GM21528 (cell line): ENCODE measurements around the gene PEPD.
"Not testable (repeated sequence)": the region's sequence is repeated elsewhere in the genome, so short reads cannot be mapped to it uniquely, and the experiment has no call there.

Experiments used
- ATAC-seq: cut with Tn5 transposase; IDR thresholded peaks from one replicate; pipeline ENCODE4 v1.9.1; 2021; ENCODE audit warnings: mild to moderate bottlenecking, moderate library complexity; ENCODE audit not compliant: unreplicated experiment, low FRiP score

The PEPD gene

DNA sequence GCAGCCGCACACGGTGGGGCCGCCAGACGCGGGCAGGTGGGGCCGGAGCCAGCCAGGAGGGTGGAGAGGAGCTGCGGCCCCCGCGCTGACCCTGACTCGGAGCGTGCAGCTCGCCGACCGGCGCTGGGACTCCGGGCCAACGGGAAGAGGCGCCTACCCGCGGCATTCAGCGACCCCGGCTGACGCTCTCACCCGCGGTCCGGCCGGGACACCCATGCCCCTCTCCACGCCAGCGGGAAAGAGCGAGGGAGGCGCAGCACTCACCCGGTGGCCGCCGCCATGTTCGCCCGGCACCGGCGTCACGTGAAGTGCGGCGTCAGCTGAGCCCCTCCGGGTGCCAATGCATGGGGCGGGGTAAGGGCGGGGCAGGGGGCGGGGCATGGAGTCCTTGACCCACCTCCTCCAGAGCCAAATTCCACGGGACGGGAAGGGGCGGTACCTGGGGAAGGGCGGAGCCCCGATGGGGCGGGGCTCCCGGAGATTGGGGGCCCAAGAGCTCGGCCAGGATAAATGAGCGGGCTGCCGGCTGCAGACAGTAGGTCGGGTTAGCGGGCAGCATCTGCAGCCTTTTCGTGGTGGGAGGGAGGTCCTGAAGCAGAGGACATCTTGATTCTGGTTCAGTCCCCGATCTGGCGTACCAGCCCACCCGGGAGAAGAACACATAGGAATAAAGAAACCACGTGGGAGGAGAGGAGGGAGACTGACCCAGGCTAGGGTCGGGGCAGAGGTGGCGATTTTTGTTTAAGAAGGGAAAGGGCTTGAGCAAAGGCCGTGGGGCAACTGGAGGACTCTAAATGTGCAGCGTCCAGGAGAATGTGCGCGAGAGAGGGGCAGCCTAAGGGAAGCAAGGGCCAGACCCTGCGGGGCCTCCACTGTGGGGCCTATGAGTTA is at the start of gene PEPD:
TSS of gene PEPD (minus strand) at position 312 of the 891 bp plus-strand sequence. CDS start at position 281, 31 bp downstream.
- ATAC-seq = peak; percentile 85

DNA sequence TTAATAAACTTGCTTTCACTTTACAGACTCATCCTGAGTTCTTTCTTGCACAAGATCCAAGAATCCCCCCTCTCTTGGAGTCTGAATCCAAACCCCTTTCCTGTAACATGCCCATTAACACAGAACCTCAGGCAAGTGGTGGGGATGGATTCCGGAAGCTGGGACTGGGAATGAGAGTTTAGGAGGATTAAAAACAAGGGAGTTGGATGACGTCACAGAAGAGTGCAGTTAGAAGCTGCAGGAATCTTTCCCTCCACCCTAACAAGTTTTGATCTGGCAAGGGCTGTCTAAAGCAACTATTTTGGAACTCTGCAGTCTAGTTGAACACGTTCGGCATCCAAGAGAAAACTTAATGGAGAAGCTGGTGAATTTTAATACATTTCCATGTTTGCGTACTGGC is 48.2 kb upstream of the PEPD start:
- no peak for ATAC-seq

DNA sequence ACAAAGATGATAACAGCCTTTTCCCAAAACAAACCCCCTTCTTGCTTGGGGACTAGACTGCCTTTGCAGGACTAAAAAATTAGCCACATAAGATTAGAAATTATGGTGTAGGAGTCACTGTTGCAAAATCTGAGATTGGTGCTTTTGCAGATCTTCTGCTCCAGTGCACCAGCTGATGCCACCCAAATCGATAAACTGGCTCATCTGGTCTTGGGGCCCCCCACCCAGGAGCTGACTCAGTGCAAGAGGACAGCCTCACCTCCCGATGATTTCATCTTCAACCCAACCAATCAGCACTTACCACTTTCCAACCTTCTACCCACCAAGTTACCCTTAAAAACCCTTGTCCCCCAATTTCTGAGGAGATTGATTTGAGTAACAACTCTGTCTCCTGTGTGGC is 47.1 kb upstream of the PEPD start:
- ATAC-seq = no peak

DNA sequence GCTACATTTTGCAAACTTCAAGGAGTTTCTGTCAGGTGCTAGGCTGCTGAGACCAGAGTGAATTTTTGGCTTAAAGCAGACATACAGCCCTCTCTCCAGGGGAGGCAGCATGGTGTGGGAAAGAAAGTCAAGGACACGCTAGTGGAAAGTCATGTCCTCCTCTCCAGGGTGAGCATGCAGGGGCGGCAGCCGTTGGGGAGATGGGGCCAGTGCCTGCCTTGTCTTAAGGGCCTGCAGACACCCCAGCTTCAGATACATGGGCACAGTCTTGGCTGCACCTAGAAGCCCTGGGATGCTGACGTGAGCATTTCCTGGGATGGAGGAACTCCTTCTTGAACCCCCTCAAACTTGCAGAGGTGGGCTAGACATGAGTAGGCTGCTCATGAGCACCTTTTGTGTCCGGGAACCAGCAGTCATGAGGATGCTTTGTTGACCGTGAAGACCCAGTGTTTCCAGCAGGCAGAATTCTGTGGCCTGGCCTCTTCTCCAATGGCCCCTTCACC is 43.3 kb upstream of the PEPD start:
- no peak for ATAC-seq

DNA sequence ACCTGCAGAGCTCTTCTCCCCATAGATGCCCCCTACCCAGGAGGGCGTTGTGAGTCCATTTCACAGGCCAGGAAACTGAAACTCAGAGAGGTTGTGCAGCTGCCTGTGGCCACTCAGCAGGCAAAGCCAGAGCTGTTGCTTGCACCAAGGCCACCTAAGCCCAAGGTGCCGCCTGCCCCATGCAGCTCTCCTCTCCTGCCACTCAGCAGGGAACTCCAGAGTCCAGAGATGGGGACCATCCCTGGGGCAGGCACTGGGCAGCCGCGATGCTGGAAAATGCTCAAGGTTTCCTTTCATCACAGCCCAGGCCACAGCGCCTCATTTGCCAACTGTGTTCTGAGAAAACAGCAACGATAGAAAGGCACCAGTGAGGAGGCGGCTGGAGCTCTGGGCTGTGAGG is 41.0 kb upstream of the PEPD start:
- ATAC-seq = no peak

DNA sequence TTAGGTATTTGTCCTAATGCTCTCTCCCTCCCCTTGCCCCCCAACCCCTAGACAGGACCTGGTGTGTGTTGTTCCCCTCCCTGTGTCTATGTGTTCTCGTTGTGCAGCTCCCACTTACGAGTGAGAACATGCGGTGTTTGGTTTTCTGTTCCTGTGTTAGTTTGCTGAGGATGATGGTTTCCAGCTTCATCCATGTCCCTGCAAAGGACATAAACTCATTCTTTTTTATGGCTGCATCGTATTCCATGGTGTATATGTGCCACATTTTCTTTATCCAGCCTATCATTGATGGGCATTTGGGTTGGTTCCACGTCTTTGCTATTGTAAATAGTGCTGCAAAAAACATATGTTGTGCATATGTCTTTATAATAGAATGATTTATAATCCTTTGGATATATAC is 40.1 kb upstream of the PEPD start:
- not testable (repeated sequence) for ATAC-seq

DNA sequence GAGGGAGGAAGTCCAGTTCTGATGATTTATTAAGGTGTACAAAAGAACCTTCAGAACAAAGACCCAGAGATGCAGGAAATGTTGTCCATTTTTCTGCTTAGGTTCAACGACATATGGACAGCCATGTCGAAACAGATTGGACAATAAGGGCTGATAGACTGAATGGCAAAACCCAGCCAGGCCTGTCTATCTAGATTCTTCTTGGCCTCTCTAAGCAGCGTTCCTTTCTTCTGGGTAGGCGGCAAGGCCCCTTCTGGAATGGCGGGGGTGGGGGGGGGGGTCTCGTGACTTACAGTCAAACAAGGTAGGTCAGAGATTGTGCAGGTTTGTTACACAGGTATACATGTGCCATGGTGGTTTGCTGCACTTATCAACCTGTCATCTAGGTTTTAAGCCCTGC is 39.7 kb upstream of the PEPD start:
- ATAC-seq = no peak

DNA sequence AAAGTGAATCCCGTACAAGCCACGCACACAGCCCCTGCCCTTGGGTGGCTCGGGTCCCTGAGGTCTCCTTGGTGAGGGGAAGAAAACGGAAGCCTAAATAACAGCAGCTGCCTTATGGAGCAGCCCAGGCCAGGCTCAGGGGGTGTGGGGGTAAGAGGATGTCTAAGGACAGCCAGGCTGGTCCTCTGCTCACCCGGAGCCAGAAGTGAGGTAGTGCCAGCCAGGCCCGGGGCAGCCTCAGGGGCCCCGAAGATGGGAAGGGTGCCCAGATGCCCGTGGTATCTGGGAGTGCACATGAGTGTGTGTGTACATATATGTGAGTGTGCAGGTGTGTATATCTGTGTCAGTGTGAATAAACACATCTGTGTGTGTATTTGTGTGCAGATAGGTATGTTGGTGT is 38.4 kb upstream of the PEPD start:
- no peak for ATAC-seq

DNA sequence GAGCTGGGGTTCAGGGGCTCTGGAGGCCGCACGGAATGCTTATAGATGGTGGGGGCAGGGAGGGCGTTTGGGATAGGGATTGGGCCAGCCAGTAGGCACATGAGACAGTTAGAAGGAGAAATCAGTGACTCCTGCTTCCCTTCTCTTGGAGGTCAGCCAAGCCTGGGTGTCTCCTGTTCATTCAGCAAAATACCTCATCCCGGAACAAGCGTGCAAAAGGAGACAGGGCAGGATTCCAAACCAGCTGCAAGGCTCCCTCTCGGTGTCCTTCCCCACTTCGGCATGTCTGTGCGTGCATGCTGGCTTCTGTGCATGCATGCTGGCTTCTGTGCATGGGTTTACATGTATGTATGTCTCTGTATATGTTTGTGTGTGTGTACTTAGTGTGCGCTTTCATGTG is 37.3 kb upstream of the PEPD start:
- ATAC-seq = no peak

DNA sequence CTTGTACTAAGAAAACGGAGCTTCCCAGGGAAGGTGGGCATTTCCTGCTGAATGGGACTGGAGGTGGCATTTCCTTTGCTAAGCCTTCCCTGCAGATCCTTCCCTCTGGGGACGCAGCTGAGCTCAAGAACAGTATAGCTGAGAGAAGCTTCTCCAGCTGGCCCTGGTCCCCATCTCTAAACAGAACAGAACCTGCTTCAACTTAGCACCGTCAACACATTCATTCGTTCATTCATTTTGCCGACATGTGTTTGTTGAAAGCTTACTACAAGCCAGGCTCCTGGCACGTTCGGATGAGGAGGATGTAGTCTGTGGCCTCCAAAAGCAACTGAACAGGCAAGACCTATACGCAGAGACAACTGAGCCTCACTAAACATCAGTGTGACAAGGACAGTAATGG is 36.6 kb upstream of the PEPD start:
- no peak for ATAC-seq

DNA sequence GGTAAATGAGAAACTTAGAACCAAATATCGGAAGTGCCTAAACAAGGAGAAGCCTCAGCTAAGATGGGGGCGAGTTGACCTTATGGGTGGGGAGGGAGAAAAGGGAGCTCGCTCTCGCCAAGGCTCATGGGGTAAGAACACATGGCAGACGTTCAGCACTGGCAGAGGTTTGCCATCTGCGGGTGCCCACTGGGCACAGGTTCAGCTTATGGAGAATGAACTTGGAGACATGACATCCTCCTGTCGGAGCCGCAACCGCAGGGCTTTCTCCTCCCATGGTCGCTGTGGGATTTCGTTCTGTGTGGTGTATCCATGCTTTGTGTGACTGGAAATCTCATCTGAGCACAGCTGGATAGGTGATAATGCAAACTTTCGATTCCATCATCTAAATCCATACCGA is 36.1 kb upstream of the PEPD start:
- ATAC-seq = no peak

DNA sequence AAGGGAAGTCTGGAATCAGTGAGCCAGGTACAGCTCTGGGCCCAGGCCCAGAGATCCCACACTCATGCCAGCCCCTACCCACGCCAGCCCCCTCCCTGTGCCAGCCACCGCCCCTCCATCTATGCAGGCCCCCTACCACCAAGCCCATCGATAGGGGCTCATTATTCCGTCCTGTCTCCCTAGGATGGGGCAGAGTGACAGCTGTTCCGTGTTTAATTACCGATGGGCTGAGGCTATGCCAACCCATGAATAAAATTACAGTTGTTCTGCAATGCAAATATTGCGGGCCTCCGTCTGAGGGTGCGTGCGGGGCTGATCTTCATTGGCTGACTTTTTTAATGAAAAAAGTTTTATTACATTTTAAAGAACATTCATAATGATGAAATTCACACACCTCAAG is 35.6 kb upstream of the PEPD start:
- no peak for ATAC-seq

DNA sequence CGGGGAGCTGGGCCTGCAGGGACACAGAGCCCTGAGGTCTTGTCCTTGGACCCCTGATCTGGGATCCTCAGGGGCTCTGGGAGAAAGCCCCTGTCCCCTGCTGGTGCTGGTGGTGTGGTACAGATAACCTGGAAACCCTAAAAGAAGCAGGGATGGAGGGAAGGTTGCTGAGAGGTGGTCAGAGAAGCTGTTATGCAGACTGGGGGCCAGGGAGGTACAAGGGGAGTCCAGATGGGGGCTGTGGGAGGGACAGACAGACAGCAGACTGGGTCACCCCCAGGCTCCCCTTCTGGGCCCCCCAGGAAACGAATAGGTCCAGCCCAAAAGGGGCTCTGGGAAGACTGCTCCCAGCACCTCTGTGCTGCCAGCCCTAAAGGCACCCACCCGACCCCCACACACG is 34.7 kb upstream of the PEPD start:
- no peak for ATAC-seq

DNA sequence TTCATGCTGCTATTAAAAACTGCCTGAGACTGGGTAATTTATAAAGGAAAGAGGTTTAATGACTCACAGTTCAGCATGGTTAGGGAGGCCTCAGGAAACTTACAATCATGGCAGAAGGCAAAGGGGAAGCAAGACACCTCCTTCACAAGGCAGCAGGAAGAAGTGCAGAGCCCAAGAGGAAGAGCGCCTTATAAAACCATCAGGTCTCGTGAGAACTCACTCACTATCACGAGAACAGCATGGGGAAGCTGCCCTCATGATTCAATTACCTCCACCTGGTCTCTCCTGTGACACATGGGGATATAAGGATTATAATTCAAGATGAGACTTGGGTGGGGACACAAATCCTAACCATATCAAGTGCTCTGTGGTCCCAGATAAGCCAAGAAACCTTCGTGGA is 34.1 kb upstream of the PEPD start:
- not testable (repeated sequence) for ATAC-seq

DNA sequence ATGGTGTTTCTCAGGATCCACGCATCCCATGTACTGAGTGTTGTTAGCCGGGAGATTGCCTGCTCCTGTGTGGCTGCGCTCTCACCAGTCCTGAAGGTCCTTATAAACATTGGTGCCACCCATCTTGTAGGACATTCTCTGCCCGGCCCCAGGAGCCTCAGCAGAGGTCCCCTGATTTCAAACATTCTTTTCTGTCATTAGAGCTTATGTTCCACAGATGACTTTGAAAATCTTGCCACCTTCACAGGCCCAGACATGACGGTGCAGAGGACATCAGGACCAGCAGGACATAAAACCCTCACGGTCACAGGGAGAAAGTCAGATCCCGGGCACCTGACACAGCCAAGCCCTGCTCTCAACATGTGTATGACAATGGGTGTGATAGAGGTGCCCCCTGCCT is 33.2 kb upstream of the PEPD start:
- no peak for ATAC-seq

DNA sequence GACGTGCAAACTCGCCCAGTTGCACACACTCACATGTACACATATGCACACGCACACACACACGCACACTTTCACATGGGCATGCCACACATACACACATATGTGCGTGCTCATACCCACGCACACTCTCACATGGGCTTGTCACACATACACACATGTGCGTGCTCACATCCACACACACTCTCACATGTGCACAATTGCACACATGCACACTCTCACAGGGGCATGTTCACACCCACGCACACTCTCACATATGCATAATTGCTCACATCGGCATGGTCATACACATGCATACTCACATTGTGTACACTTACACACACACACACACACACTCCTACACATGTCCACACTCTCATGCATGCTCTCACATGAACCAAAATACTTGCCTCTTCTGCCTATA is 32.8 kb upstream of the PEPD start:
- ATAC-seq = no peak

DNA sequence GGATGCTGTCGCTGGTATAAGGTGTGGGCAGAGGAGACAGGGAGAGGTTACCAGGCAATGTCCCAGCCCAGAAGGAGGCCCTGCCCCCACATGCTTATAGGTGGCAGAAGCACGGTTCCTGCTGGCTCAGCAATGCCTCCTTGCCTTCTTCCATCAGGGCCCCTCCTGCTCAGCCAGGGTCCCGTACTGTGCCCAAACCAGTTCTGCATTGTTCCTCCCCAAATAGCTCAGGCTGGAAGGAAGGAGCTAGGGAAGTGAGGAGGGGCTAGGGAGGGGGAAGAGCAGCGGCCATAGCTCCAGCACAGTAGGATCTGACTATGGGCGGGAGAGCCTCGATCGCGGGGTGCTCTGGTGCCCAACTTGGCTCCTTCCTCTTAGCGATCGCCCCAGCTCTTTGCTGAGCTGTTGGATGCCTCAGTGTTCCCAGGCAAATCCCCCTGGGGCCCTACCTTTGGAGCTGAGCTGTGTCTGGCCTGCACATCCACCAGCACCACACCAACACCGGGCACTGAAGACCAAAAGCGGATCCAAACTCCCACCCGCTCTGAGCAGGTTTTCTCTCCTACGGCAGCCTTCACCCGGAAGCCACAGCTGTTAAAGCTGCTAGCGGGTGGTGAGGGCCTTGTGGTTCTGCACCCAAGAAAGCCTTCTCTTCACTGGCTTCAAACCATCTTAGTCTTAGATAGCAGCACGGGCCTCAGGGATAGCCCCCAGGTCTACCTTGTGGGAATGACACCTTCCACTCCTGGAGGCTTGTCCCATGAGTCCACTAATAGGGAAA is 32.1 kb upstream of the PEPD start:
- ATAC-seq = no peak

DNA sequence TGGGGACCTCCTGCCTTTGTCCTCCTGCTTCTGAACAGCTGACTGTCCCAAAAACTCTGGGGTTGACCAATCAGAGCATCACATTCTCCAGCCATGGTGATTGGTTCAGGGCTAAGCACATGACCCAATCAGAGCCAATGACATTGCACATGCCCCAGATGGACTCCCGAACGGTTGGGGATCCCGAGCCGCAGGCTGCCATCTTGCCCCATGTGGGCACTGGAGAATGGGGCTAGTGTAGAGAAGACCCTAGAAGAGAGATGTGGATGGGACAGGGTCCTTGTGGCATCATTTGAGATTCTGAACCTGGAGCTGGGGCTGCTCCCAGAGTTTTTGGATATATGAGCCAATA is 31.3 kb upstream of the PEPD start:
- ATAC-seq = no peak

DNA sequence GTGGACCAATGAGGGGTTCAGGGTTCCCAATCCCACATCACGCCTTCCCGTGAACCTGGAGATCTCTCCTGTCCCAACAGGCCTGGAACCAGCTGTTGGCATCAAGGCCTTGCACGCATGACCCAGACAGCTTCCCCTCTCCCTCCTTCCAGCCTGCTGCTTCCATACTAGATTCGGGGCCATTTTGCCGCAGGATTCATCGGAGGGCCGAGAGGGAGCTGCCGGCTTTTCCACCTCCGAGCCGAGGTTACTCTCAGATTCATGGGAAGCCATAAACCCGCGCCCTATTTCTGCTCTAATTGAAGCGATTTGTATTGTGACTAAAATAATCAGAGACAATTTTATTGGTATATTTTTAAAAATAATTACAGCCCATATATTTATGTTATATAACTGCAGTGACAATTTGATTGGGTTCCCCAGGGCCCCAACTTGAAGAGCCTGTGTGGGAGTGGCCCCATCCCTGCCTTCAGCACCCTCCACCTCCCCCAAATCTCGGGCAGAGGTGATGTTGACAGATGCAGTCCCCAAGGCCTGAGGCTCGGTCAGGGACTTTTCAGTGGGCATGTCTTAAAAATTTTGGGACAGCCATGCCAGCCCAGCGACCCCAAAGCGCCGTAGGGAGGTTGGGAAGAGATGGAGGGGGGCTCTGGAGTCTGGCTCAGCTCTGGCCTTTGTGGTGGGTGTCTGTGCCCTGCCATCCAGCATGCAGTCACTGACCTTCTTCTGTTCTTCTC is 30.8 kb upstream of the PEPD start:
- no peak for ATAC-seq

DNA sequence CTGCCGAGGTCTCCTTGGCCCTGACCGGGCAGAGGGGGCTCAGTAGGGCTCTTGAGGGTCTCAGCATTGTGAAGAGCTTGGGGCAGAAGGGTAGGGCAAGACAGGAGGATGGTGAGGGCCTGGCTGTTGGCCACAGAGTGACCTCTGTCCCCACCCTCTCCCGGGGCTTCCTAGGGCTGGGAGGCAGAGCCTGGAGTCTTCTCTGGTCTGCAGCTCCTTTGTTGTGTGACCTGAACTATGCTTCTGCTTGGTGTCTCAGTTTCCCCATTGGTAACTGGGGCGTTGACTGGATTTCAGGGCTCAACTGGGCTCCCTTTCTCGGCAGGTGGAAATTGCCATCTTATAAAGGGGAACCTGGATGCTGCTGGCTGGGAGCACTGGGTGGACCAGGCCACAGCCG is 30.1 kb upstream of the PEPD start:
- ATAC-seq = no peak

DNA sequence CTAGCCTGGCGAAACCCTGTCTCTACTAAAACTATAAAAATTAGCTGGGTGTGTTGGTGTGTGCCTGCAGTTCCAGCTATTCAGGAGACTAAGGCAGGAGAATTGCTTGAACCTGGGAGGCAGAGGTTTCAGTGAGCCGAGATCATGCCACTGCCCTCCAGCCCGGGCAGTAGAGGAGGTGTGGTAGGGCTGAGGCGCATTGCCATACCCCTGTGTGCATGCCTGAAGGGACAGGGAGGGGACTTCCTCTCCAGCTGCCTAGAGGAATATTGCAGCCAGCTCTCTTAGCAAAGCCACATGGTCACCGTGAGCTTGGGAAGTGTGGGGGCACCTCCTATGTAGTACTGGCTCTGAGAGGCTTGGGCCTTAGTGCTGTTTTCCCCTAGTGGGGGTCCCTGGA is 29.2 kb upstream of the PEPD start:
- no peak for ATAC-seq
